Ecto neural progenitor cell (in vitro differentiated cells): ENCODE measurements around the gene CAMTA1.

Experiments used
- DNase-seq: peaks from one replicate; pipeline ENCODE4 v3.0.0-alpha.2; 2018; ENCODE audit warnings: low spot score

CAMTA1 gene

DNA sequence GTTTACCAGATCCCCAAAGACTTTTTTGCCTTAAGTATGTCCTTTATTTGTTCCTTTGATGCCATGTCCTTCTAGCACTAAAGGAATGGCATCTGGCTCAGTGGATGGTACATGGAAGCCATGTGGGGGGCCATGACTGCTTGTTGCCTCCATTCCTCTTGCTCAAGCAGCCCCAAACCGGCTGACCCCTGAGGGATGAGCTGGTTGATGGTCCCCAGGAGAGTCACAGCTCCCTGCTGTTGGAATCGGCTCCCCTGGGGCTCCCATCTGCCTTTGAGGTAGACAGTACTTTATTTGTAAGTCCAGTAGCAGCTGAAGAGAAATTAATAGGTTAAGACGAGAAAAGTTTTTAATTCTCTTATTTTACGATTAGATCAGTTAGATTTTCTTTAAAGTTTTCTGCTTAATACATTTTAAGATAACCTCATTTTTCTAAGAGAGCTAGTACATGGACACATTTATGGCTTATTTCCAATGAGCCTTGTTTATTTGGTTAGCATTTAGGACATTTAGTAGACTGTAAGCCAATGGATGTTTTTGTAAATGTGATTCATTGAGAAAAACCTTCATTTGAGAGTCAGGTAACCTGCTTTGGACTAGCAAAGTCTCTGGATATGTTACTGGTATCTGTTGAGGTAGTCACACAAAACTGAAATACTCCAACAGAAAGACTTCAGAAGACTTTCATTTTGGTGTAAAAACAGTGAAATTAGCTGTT, 88.2 kb downstream of the CAMTA1 start:
- DNase-seq, result no peak

DNA sequence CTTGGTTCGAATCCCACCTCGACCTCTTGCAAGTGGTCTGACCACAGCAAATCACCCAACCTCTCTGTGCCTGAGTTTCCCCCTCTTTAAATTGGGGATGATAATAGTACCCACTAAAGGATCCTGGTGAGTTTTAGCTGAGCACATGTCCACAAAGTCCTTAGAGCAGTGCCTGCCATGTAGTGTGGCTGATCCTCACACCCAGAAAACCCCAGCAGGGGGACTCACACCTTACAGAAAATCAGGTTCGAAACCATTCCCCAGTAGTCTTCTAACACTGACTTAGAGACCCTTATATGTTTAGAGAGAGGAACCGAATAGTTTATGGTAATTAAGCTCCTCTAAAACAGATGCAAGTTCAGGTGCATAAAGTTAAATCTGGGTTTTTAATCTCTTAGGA, 89.0 kb downstream of the CAMTA1 start:
- DNase-seq, result no peak

DNA sequence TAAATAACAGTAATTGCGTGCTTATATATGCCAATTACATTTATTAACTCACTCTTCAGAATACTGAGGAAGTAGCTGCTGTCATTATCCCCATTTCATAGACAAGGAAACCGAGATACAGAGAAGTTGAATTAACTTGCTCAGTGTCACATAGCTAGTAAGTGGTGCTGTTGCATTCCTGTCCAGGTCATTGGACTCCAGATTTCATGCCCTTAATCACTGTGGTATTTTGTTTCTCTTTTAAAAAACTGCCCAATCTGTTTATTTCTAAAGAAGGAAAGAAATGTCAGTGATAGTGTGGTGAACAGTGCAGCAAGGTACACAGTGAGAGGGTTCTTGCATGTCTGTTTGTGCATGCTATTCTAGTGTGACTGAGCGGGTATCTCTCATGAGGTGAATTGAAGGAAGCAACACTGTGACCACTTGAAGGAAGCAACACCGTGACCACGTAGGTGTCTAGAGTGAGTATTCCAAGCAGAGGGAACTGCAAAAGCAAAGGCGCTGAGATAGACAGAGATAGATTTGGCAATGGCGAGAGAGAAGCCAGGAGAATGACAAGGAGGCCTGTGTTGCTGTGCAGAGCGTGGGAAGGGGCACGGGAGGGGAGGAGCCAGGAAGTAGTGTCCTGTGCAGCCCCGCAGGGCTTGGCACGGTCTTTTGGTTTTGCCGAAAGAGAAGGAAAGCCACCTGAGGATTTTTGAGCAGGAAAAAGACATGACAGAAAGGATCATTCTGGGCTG, 95.9 kb downstream of the CAMTA1 start:
- no peak for DNase-seq

DNA sequence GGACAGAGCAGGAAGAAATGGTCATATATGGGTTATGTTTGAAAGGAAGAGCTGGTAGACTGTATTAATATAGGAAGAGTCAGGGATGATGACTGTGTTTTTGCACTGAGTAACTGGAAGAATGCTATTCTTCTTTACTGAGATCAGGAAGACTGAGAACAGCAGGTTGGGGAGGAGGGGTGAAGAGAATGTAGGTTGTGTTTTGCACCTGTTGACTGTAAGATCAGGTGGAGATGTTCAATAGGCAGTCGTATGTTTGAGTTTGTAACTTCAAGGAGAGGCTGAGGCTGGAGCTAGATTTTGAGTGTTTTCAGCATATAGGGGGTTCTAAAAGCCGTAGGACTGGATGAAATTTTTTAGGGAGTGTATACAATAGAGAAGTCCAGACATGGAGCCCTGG, 97.2 kb downstream of the CAMTA1 start:
- DNase-seq, result no peak

DNA sequence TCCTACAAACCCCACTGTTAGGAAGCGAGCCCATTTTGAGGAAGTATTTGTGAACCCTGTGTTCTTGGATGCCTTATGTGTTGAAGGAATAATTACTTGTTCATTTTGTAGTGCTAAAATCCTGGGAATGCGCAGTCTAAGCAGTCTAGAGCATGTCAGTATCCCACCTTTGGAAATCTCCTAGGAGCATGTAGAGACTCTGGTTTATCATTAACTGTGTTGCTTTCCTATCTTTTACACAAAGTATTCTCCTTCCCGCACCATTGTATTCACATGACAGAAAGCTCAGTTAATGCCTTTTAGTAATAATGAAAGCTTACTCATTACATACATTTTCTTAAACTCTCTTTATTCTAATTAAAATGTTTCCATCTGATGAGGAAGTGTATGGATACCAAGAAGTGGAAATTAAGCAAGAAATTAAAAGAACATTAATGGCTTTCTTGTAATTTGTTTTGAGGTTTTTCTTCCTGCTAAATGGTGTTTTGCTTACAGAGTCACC, 99.4 kb downstream of the CAMTA1 start:
- DNase-seq, result no peak

DNA sequence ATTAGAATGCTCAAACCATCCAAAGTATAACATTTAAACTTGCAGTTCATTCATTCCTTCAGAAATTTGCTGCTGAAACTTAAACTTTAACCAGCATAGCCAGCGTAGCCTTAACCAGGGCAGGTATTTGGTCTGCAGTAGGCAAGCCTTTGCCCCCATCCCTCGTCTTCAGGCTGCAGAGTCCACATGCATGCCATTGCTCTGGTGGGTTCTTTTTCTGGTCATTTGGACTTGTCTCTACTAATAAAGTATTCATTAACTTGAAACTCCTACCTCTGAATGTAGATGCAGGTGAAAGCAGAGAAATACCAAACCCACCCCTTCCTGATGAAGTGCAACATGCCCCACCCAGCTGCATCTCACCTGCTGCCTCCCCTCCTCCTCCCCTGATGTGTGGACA, 100.2 kb downstream of the CAMTA1 start:
- DNase-seq, result no peak

DNA sequence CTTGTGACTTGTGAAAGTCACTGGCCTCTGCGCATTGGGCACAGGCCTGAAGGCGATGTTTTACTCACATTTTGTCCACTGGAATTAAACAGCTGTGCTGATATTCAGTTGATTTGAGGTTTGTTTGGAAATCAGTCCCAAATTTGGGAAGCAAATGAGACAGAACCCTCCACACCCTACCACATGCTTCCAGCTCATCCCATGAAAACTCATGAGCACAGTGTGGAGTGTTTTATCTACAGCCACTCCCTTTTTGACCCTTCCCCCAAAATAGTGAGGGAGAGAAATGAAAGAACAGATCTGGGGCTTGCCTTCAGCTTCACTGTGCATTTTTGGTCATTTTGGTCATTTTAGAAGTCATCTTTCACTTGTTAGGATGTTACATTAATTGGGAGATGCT, 101.3 kb downstream of the CAMTA1 start:
- no peak for DNase-seq

DNA sequence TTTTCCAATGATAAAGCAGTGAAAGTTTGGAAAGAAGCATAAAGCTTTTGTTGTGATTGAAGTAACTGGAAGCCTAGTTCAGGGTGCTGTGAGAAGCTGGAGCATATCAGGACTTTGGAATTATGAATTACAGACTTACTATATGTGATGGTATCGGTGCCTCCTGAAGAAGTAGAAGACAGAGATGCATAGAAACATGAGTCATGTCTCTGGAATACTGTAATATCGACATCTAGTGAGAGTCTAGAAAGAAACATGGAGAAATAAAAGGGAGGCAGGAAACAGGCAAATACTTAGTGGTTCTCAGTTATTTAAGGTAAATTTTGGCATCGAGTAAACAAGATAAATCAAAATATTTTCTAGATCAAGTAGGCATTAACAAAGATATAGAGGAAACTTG, 103.0 kb downstream of the CAMTA1 start:
- no peak for DNase-seq

DNA sequence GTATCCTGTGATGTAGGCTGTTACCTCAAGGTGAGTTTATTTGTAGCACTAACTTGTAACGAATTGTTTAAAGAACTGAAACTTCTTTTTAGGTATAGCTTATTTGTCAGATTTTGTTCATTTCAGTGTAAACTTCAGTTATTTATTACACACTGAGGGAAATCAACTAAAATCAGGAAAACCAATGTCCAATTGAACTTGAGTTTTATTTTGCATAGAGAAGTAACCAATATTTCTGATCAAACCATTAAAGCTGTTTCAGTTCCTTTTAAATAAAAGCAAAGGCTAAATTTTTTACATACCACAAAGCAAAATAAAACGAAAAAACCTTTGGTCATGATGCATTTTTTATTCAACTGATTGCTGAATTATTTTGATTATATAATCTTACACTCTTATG, 103.6 kb downstream of the CAMTA1 start:
- DNase-seq, result no peak

DNA sequence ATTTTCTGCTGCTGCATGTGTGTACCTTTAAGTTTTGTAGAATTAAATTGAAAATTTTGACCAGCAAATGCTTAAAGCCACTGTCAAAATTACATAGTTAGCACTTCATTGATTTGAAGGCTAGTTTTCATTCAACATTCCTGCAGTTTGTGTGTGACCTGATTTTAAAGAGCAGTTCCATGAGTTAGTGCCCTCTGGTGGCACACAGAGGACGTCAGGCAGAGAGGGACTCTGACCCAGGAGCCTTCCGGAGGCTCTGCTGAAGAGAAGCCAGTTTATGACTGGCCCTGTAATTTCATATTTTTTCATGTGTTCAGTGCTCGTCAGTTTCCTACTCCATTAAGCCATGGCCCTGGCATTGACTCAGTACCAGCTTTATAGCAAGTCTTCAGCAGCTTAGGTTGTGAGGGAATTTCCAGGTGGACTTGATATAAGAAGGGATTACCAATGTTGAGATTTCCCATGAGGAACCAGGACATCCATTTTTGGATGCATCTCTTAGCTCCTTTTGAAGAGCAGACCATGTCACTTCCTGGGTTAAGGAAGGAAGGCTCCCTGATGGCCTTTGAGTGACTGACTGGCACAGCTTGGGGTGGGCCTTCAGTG, 104.7 kb downstream of the CAMTA1 start:
- no peak for DNase-seq

DNA sequence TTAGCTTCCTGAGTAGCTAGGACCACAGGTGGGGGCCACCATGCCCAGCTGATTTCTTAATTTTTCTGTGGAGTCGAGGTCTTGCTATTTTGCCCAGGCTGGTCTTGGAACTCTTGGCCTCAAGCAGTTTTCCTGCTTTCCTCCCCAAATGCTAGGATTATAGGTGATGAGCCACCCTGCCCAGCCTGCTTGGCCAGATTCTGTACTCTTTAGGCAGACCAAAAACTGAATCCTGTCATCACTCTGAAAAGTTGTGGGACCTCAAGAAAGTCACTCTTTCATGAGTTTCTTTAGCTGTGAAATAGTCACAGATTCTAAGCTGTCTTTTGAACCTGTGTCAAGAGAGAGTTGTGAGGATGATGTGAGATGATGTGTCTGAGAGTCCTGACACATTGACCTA, 105.4 kb downstream of the CAMTA1 start:
- DNase-seq, result no peak

DNA sequence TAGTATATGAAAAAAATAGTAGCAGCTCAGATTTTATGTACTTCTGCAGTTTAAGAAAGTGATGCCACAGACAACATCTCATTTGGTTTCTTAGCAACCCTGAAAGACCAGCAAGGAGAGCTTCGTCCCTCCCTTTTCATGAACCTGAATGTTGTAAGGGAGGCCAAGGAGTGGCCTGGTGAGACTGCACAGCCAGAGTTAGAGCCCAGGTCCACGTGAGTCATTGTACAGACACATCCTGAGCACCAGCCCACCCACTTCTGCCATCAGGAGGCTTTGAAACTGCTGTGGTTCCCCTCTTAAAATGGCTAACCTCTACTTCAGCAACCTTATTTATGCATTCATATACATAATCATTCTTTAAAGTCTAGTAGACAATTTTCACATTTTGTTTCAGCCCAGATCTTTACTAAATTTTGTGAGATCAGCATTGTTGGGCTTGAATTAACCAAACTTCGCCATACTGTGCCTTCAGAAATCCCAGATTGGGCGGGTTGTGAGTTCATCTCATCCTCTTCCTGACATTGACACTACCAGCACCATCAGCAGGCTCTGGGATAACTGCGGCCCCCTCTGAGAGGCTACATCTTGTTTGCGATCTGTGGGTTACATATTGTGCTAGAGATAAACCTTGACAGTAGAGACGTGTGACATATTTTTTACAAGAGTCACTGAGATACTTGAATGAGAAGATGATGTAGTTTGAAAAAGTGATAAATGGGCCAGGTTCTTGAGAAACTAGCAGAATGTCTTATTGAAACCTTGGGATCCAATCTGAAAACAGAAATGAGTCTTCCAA, 106.7 kb downstream of the CAMTA1 start:
- no peak for DNase-seq

DNA sequence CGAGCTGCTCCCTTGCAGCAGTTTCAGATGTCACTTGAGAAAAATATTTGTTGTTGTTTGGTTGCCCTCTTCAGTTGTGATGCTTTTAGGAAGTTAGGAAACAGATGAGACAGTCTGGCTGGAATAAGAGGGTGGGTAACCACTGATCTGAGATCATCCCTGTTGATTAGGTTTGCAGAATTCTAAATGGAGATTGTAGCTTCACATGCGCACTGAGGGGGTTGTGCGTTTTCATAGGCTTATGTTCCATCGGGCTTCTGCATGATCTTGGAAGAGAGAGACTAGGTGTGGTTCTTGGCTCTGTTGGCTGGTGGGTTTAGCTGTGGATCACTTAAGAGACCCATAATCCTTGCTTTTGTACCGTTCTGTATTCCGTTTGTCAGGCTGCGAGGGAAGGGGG, 108.1 kb downstream of the CAMTA1 start:
- DNase-seq, result no peak

DNA sequence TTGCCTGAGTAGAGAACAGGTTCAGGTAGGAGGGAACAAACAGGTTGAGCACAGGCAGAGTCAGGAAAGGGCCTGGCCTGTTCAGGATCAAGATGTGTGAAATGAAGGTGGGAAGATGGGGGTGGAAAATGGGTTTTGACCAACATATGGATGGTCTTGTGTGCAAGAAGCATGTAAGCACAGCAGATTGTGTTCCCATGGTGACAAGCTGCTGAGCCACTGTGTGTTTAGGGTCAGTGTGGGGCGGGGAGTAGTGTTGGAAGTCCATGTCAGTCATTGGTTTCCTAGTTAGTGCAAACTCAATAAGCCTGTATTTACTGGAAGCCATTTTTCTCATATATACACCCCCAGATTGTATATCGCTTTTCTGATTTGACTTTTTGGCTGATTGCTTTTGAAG, 111.9 kb downstream of the CAMTA1 start:
- DNase-seq, result no peak

DNA sequence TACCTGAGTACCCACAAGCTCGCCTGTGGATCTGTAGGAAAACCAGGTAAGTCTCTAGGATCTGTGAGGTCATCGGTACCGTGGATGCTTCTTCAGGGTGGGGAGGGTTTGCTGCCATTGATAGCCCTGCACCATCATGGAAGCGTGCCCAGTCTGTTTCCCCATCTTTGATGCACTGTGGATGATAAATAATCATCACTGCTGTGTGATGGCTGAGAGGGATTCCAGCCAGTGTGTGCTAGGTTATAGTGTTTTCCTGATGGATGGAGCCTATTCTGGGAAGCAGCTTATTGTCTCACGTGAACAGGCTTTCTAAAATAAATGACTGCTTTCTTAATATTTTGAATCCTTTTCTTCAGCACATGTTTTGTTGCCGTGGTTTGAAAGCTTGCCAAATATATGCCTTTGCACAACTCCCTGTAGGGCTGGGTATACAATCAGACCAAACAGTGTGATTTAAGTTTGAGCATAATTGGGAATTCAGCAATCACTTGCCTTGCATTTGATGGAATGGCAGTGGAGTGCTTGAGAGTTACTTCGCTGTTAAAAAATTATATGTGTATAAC, 113.8 kb downstream of the CAMTA1 start:
- DNase-seq, result no peak

DNA sequence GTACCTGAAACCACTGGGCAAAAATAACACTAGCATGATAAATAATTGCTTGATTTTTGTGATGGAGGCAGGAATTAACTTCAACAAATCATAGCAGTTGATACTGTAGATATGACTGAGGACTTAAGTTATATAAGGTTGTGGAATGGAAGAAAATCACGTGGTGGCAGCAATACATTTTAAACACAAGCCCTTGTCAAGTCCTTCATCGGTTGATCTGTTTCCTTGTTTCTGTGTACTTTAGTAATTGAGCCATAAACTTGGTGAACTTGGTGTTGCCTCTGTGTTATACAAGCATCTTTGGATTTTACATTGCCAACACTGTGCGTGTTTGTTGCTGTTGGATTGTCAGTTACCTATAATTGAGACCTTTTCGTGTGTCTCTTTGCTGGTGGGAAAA, 114.4 kb downstream of the CAMTA1 start:
- DNase-seq, result no peak

DNA sequence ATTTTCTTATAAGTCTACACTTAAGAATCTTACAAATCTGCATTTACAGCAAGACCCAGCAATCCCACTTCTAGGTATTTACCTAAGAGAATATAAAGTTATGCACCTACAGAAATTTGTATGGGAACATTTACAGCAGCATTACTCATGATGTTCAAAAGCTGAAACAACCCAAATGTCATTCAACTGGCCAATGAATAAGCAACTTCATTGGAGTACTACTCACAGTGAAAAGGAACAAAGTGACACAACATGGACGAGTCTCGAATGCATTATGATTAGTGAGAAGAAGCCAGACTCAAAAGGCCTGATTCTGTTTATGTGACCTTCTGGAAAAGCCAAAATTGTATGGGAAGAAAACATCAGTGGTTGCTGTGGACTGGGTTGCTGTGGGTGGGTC, 116.9 kb downstream of the CAMTA1 start:
- DNase-seq, result no peak

DNA sequence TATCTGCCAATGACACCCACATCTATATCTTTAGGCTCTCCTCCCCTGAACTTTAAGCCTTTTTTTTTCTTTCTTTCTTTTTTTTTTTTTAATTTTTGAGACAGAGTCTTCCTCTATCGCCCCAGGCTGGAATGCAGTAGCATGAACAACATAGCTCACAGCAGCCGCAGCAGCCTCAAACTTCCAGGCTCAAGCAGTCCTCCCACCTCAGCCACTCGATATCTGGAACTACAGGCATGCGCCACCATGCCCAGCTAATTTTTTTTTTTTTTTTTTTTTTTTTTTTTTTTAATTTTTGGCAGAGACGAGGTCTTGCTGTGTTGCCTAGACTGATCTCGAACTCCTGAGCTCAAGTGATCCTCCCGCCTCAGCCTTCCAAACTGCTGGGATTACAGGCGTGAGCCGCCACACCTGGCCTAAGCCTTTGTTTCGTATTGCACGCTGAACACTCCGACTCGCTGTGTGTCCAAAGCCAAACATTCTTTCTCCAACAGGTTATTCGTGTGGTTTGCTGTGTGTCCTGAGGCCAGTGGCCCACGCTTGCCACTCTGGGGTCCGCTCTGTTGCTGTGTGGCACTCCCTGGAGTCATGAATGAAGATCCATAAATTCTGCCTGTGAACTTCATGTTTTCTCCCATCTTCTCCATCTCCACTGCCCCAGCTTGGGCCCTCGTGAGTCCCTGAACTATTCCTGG, 119.4 kb downstream of the CAMTA1 start:
- no peak for DNase-seq

DNA sequence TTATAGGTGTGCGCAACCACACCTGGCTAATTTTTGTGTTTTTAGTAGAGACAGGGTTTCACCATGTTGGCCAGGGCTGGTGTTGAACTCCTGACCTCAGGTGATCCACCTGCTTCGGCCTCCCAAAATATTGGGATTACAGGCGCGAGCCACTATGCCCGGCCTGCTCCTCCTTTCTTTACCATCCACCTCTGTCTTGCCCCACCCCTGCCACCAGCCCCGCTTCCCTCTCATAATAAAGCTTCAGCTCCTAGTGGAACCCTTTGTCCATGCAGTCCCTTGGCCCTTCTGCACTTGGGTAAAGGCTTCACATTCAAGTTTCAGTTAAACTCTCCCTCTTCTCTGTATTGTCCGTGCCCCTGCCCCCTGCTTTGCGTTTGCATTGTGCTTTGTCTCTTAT, 120.1 kb downstream of the CAMTA1 start:
- DNase-seq, result no peak

DNA sequence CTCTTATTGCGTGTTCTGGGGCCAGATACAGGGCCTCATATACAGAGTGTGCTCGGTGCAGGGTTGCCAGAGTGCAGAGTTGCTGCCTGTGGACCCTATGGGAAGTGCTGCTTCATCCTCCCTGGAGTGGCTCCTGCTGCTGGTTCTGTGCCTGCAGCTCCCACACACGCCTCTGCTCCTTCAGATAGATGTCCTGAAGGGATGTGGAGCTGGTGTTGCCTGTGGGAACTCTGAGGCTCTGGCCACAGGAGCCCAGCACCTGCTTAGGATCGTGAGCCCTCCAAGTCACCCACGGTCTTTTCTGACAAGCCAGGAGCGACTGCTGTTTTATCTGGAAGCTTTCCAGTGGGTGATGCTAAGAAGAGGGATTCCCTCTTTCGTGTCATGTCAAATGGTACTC, 120.5 kb downstream of the CAMTA1 start:
- DNase-seq, result no peak

DNA sequence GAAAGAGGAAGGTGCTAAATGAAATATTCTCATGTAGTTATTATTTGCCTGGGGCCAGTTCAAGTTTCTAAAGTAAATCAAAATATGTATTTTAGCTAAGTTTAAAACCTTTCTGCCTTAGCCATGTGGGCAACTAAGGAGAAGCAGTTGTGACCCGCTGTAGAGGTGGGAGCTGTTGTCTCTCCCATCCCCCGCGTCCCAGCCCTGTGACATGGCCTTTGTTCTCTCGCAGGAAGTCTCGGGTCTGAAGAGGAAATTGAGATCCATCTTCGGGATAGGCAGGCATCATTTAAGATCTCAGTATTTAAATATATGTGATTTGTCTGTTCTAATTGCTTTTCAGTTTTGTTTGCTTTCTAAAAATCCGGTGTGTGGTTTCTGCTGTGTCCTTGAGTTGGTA, 121.5 kb downstream of the CAMTA1 start:
- no peak for DNase-seq

DNA sequence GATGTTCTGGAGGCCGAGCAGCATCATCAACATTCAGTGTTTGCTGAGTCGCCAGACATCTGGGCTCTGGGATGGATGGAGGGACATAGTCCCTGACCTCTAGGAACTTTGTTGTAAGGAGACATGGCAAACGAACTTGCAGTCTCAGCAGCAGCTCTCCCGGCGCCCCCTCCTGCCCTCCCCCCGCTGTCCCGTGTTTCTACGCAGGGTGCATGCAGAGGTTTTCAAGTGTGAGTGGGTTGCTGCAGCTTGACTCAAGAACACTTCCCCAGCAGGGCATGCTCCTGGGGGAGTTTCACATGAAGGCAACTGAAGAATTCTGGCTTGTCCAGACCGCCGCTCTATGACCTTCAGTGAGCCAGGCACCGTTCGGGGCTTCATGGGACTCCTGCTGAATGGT, 121.9 kb downstream of the CAMTA1 start:
- no peak for DNase-seq
